ENCODE data around the gene SCAMP5.

DNA sequence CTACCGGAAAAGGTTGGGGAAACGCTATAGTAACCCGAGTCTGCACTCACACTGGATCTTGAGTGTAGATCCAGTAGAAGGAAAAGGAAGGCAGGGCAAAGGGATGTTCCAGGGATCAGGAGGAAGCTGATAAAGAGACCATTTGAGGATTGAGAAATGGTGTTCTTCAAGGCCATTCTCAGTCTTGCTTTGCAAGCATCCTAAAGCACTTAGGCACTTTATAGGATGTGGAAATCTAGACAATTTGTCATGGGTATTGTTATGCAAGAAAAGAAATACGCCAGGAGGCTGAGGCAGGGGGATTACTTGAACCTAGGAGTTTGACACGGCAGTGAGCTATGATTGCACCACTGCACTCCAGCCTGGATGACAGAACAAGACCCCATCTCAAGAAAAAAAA, 13.2 kb upstream of the SCAMP5 start:
- TF ChIP-seq CTCF (IDR thresholded peaks at IDR 0.05), result no peak
- no peak for TF ChIP-seq ZFX (IDR thresholded peaks at IDR 0.05; ENCODE audit: borderline replicate concordance)
